Stimulated activated memory B cell treated with anti-CD40 and anti-IgM and Interleukin-4, amounts not matched to agents 10 μg/mL and 1 μg/mL and 100 μg/mL, for 72 hours (primary cell): ENCODE results near the gene ANKK1.

Experiments
- ATAC-seq: fragments of 150-1000 bp; cut with Tn5 transposase; 2 replicates; pipeline ENCODE4 v1.10.0; 2021
- H3K27ac Mint-ChIP-seq: one replicate; pipeline ENCODE4 v1.8.0; 2022; ENCODE audit warnings: mild to moderate bottlenecking, mixed read lengths
- H3K27me3 Mint-ChIP-seq: one replicate; pipeline ENCODE4 v1.8.0; 2022; ENCODE audit warnings: mixed read lengths
- H3K36me3 Mint-ChIP-seq: one replicate; pipeline ENCODE4 v1.8.0; 2022; ENCODE audit warnings: mixed read lengths
- H3K4me1 Mint-ChIP-seq: one replicate; pipeline ENCODE4 v1.8.0; 2022; ENCODE audit warnings: mixed read lengths
- H3K4me3 Mint-ChIP-seq: one replicate; pipeline ENCODE4 v1.8.0; 2022; ENCODE audit warnings: mild to moderate bottlenecking, moderate library complexity, mixed read lengths
- H3K9me3 Mint-ChIP-seq: one replicate; pipeline ENCODE4 v1.8.0; 2022; ENCODE audit warnings: mixed read lengths

The ANKK1 gene

GRCh38 chr11:113372309-113372708 lies 15.3 kb upstream of the ANKK1 start:
- Mint-ChIP-seq H3K27me3 (no peaks in the 10 kb centered on the region), H3K4me3 (no peak overlapping the region), H3K9me3 (no peaks in the 10 kb centered on the region), H3K27ac (no peak overlapping the region), H3K4me1 (peaks cover 16% of the 10 kb centered on the region), H3K36me3 (peaks cover 33% of the 10 kb centered on the region)
- ATAC-seq: no peak

DNA sequence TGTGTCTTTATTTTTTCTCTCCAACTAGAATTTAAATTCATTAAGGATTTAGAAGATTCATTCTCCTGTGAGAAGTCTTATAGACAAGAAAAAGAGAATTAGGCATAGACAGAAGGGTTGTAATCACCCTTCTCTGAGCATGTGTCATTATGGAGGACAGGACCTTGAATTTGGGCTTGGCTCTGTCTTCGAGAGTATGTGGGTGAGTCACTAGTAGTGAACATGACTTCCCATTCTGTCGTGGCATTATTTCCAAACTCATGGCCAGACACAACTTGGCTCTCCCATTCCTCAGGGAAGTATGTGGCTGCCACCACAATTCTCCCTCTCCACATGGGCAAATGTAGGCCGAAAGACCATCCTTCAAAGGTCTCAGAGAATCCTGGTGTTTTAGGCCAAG lies 14.3 kb upstream of the ANKK1 start:
- no peak overlapping the region for H3K27ac Mint-ChIP-seq
- peaks cover 26% of the 10 kb centered on the region for H3K36me3 Mint-ChIP-seq
- no peaks in the 10 kb centered on the region for H3K27me3 Mint-ChIP-seq

DNA sequence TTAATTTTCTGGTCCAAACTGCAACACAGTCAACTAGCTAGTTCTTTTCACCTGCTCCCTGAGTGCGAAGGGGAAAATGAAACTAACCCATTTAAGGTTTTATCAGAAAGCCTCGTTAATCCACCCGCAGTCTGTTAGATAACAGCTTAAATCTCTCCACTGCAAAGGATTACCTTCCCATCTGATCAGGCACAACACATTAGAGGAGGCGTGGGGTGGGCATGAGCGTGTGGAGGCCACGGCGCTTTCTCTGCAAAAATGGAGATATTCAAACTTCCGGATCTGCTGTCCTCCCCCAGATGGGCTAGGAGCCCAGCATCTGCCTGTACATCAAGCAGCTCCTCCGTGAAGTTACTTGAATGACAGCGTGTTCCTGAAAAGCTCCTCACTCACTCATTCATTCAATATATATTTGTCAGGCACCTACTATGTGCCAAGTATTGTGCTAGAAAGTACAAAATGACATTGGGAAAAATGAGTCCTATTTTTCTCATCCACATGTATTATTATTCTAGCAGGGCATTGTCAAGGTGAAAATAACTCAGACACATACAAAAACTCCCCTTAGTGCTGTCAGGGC lies 13.5 kb upstream of the ANKK1 start:
- no peak for ATAC-seq
- Mint-ChIP-seq H3K27ac (no peak overlapping the region), H3K9me3 (no peaks in the 10 kb centered on the region), H3K4me1 (peaks cover 16% of the 10 kb centered on the region), H3K36me3 (peaks cover 21% of the 10 kb centered on the region), H3K4me3 (no peak overlapping the region), H3K27me3 (no peaks in the 10 kb centered on the region)

More for the DNA sequence above, 14.3 kb upstream of the ANKK1 start:
- H3K9me3 Mint-ChIP-seq: no peaks in the 10 kb centered on the region
- H3K4me3 Mint-ChIP-seq: no peak overlapping the region
- peaks cover 16% of the 10 kb centered on the region for H3K4me1 Mint-ChIP-seq
- ATAC-seq: no peak

- Mint-ChIP-seq H3K9me3 (no peaks in the 10 kb centered on the region), H3K4me1 (peaks cover 16% of the 10 kb centered on the region), H3K36me3 (peaks cover 20% of the 10 kb centered on the region), H3K4me3 (no peak overlapping the region), H3K27me3 (no peaks in the 10 kb centered on the region), H3K27ac (peak overlapping the region; percentile 77)
- no peak for ATAC-seq
Measured at GRCh38 chr11:113375402-113375801, 12.2 kb upstream of the ANKK1 start.

DNA sequence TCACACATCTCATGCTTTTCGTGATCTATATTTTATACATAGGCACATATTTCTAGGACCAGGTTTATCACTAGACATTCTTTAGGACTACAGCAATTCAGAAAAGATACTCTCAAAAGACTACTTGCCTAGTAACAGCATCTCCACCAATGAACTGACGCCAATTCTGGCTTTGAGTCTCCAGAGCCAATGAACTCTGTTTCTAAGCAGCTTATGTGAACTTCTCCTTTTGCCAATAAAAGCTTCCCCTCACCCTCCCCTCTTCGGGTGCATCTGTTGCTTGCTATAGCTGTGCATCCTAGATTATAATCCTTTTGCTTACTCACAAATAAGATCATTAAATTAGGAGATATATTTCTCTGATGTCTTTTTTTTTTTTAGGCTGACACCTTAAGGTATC lies 11.4 kb upstream of the ANKK1 start:
- Mint-ChIP-seq H3K27me3 (no peaks in the 10 kb centered on the region), H3K4me3 (no peak overlapping the region), H3K36me3 (peaks cover 26% of the 10 kb centered on the region), H3K4me1 (peaks cover 16% of the 10 kb centered on the region), H3K27ac (peak overlapping the region; percentile 77), H3K9me3 (no peaks in the 10 kb centered on the region)
- ATAC-seq: peak; percentile 83

GRCh38 chr11:113377681-113378412 lies 9.7 kb upstream of the ANKK1 start:
- Mint-ChIP-seq H3K9me3 (no peaks in the 10 kb centered on the region), H3K27me3 (no peaks in the 10 kb centered on the region), H3K27ac (peak overlapping the region; percentile 77), H3K4me1 (peaks cover 16% of the 10 kb centered on the region), H3K36me3 (peaks cover 23% of the 10 kb centered on the region), H3K4me3 (no peak overlapping the region)
- no peak for ATAC-seq

GRCh38 chr11:113378692-113379091 lies 8.9 kb upstream of the ANKK1 start:
- Mint-ChIP-seq H3K9me3 (no peaks in the 10 kb centered on the region), H3K27ac (no peak overlapping the region), H3K27me3 (no peaks in the 10 kb centered on the region), H3K4me1 (peaks cover 16% of the 10 kb centered on the region), H3K4me3 (no peak overlapping the region), H3K36me3 (peaks cover 19% of the 10 kb centered on the region)
- no peak for ATAC-seq

DNA sequence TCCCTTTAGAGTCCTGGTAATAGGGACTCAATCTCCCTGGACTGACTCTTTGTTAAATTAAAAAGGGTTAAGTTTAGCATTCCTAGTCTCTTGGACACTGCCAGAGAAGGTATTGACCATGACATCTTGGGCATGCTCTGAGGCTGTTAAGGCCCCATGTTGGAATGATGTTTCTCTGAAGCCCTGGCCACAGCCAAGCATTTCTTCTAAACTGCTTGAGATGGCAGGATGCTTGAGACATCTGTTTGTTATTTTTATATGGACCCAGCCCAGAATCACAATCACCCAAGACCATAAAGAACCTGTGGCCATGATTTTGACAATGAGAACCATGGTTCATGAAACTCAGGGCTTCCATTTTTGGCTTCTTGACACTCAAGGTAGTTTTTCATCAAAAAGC lies 5.5 kb upstream of the ANKK1 start:
- H3K27ac Mint-ChIP-seq: no peak overlapping the region
- no peak overlapping the region for H3K4me3 Mint-ChIP-seq
- H3K27me3 Mint-ChIP-seq: no peaks in the 10 kb centered on the region
- H3K9me3 Mint-ChIP-seq: no peaks in the 10 kb centered on the region
- no peaks in the 10 kb centered on the region for H3K4me1 Mint-ChIP-seq
- H3K36me3 Mint-ChIP-seq: peaks cover 26% of the 10 kb centered on the region
- ATAC-seq: no peak

- ATAC-seq: no peak
- H3K4me1 Mint-ChIP-seq: no peaks in the 10 kb centered on the region
- no peak overlapping the region for H3K27ac Mint-ChIP-seq
- no peak overlapping the region for H3K4me3 Mint-ChIP-seq
- H3K27me3 Mint-ChIP-seq: no peaks in the 10 kb centered on the region
- H3K9me3 Mint-ChIP-seq: no peaks in the 10 kb centered on the region
- H3K36me3 Mint-ChIP-seq: peaks cover 26% of the 10 kb centered on the region
Measured at GRCh38 chr11:113384551-113384950, 3.0 kb upstream of the ANKK1 start.

DNA sequence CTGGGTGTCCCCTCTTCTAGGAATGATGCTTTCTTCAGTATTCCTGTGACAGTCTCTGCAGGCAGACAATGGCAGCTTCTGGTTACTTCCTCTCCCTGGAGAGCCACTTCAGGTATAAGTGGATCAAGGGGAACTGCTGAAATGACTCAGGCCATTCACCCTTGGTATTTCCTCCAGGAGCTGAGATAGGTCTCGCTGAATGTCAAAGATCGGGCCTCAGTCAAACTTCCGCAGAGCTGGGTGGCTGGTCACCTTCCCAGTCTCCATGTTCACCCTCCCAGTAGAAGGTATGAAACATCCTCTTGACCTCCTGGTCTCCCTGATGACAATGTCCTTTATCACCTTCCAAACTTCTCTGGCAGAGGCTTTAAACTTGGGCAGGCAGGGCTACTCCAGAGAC lies 1.8 kb upstream of the ANKK1 start:
- no peaks in the 10 kb centered on the region for H3K27me3 Mint-ChIP-seq
- H3K27ac Mint-ChIP-seq: no peak overlapping the region
- H3K9me3 Mint-ChIP-seq: no peaks in the 10 kb centered on the region
- ATAC-seq: no peak
- H3K36me3 Mint-ChIP-seq: peaks cover 17% of the 10 kb centered on the region
- H3K4me1 Mint-ChIP-seq: no peaks in the 10 kb centered on the region
- H3K4me3 Mint-ChIP-seq: no peak overlapping the region

- Mint-ChIP-seq H3K4me1 (no peaks in the 10 kb centered on the region), H3K27me3 (no peaks in the 10 kb centered on the region), H3K4me3 (no peak overlapping the region), H3K36me3 (peaks cover 14% of the 10 kb centered on the region), H3K9me3 (no peaks in the 10 kb centered on the region), H3K27ac (no peak overlapping the region)
- no peak for ATAC-seq
Measured at GRCh38 chr11:113386866-113387265, 713 bp upstream of the ANKK1 start.

DNA sequence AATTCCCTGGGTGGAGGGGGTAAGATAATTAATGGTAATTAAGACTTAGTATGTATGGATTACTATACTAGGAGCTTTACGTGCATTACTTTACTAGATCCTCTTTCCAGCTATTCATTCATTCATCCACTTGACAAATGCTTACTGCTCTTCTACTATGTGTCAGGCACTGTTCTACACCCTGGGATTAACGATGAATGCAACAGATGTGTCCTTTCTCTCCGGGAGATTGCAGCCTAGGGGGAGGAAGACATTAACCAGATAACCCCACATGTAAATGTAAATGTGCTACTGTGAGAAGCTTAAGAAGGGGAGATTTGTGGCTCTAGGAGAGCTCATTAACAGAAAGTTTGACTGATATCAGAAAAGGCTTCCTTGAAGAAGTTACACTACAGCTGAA lies 1.7 kb downstream of the ANKK1 start:
- H3K27me3 Mint-ChIP-seq: no peaks in the 10 kb centered on the region
- H3K4me3 Mint-ChIP-seq: no peak overlapping the region
- H3K9me3 Mint-ChIP-seq: no peaks in the 10 kb centered on the region
- no peak for ATAC-seq
- H3K36me3 Mint-ChIP-seq: peaks cover 14% of the 10 kb centered on the region
- H3K4me1 Mint-ChIP-seq: no peaks in the 10 kb centered on the region
- H3K27ac Mint-ChIP-seq: no peak overlapping the region

DNA sequence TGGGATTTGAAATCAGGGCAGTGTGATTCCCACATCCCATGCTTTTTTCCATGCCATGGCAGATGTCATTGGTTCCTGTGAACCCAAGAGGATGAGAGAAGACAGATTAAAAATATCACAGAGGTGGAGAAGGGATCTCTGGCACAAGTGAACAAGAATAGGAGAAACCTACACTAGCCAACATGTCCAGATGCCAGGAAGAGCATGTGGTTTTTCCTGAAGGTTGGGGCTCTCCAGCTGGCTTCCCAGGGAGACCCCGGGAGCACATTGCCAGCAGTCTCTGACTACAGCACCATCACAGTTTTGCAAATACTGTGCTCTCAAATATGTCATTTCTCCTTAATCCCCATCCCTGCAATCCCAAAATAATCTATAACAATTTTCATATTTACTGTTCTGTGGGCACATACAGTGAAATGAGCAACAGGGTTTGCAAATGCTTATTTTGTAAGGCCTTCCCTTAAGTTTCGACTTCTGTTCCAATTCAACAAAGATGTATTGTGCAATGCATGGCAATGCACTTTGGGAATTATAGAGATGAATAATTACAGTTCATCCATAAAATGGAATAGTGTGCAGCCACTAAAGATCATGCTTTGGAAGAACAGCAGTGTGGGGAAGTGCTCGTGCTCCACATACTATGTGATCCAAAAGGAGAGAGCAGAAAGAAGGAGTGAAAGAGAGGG lies 4.8 kb downstream of the ANKK1 start:
- no peaks in the 10 kb centered on the region for H3K36me3 Mint-ChIP-seq
- no peak for ATAC-seq
- no peaks in the 10 kb centered on the region for H3K4me1 Mint-ChIP-seq
- no peaks in the 10 kb centered on the region for H3K27me3 Mint-ChIP-seq
- H3K4me3 Mint-ChIP-seq: no peak overlapping the region
- no peaks in the 10 kb centered on the region for H3K9me3 Mint-ChIP-seq
- no peak overlapping the region for H3K27ac Mint-ChIP-seq

- no peaks in the 10 kb centered on the region for H3K4me1 Mint-ChIP-seq
- H3K27me3 Mint-ChIP-seq: no peaks in the 10 kb centered on the region
- ATAC-seq: no peak
- H3K4me3 Mint-ChIP-seq: no peak overlapping the region
- H3K9me3 Mint-ChIP-seq: no peaks in the 10 kb centered on the region
- no peak overlapping the region for H3K27ac Mint-ChIP-seq
- H3K36me3 Mint-ChIP-seq: no peaks in the 10 kb centered on the region
Measured at GRCh38 chr11:113393501-113393985, 6.0 kb downstream of the ANKK1 start.

- no peaks in the 10 kb centered on the region for H3K36me3 Mint-ChIP-seq
- ATAC-seq: no peak
- H3K9me3 Mint-ChIP-seq: no peaks in the 10 kb centered on the region
- no peaks in the 10 kb centered on the region for H3K27me3 Mint-ChIP-seq
- H3K4me3 Mint-ChIP-seq: no peak overlapping the region
- no peaks in the 10 kb centered on the region for H3K4me1 Mint-ChIP-seq
- H3K27ac Mint-ChIP-seq: no peak overlapping the region
Measured at GRCh38 chr11:113394919-113395318, 7.3 kb downstream of the ANKK1 start.
